Effector memory CD4-positive, alpha-beta T cell (primary cell): ENCODE measurements around the gene CDK5RAP2.
"Not testable (repeated sequence)": the region's sequence is repeated elsewhere in the genome, so short reads cannot be mapped to it uniquely, and the experiment has no call there.

Experiments
- DNase-seq, 3 donors: peaks; one replicate each; pipeline ENCODE4 v3.0.0-alpha.2; 2020
- H3K27ac ChIP-seq: 2 replicates; pipeline ENCODE4 v1.7.0; 2013; ENCODE audit warnings: mild to moderate bottlenecking, low read length, moderate library complexity; ENCODE audit not compliant: insufficient read depth, poor library complexity, severe bottlenecking
- H3K27me3 ChIP-seq: replicated peaks from 2 replicates; pipeline ENCODE4 v1.7.0; 2013; ENCODE audit warnings: mild to moderate bottlenecking, low read length; ENCODE audit not compliant: insufficient read depth, control insufficient read depth, poor library complexity, severe bottlenecking
- H3K36me3 ChIP-seq: 2 replicates; pipeline ENCODE4 v1.7.0; 2013; ENCODE audit warnings: mild to moderate bottlenecking, low read length, moderate library complexity; ENCODE audit not compliant: control insufficient read depth, insufficient read depth
- H3K4me1 ChIP-seq: 2 replicates; pipeline ENCODE4 v1.7.0; 2013; ENCODE audit warnings: low read length, mild to moderate bottlenecking; ENCODE audit not compliant: control insufficient read depth, insufficient read depth, poor library complexity, severe bottlenecking
- H3K4me3 ChIP-seq: 2 replicates; pipeline ENCODE4 v1.7.0; 2013; ENCODE audit warnings: low read length, low read depth, mild to moderate bottlenecking; ENCODE audit not compliant: insufficient read depth, poor library complexity, severe bottlenecking
- H3K9me3 ChIP-seq: 2 replicates; pipeline ENCODE4 v1.7.0; 2013; ENCODE audit warnings: mild to moderate bottlenecking, low read length, moderate library complexity; ENCODE audit not compliant: control insufficient read depth
- total RNA-seq, 3 donors: gene quantifications; one replicate each; lab custom pipeline; 2026; lab: John Stamatoyannopoulos, UW

Gene CDK5RAP2
- total RNA-seq = 93.5 to 133 (median 131) reads per million in 3 donors

GRCh38 chr9:120580051-120580896 is at the start of gene CDK5RAP2:
TSS of gene CDK5RAP2 (minus strand) at chr9:120580167. CDS start at chr9:120579978, 189 bp downstream.
- Histone ChIP-seq H3K27me3 (no peaks in the 10 kb centered on the region), H3K36me3 (no peaks in the 10 kb centered on the region), H3K4me3 (peak within 1 kb of the TSS; percentile 93), H3K9me3 (no peaks in the 10 kb centered on the region), H3K4me1 (peaks cover 19% of the 10 kb centered on the region), H3K27ac (peak within 1 kb of the TSS; percentile 76)
- DNase-seq = peak; percentile 83 to 91 (median 90)

GRCh38 chr9:120628925-120629497 is 49.0 kb upstream of the CDK5RAP2 start:
- DNase-seq, H3K27ac ChIP-seq: not testable (repeated sequence)

GRCh38 chr9:120628207-120628924 is 48.4 kb upstream of the CDK5RAP2 start:
- Histone ChIP-seq H3K4me3 (no peak overlapping the region), H3K27ac (no peak overlapping the region), H3K9me3 (no peaks in the 10 kb centered on the region), H3K4me1 (no peaks in the 10 kb centered on the region), H3K27me3 (no peaks in the 10 kb centered on the region), H3K36me3 (no peaks in the 10 kb centered on the region)
- no peak for DNase-seq

More at GRCh38 chr9:120628925-120629497, 49.0 kb upstream of the CDK5RAP2 start:
- not testable (repeated sequence) for H3K4me3 ChIP-seq, H3K9me3 ChIP-seq, H3K4me1 ChIP-seq, H3K27me3 ChIP-seq, H3K36me3 ChIP-seq

GRCh38 chr9:120627073-120627472 is 47.1 kb upstream of the CDK5RAP2 start:
- Histone ChIP-seq H3K9me3 (no peaks in the 10 kb centered on the region), H3K4me1 (no peaks in the 10 kb centered on the region), H3K27ac (no peak overlapping the region), H3K27me3 (no peaks in the 10 kb centered on the region), H3K36me3 (no peaks in the 10 kb centered on the region), H3K4me3 (no peak overlapping the region)
- DNase-seq = no peak

- Histone ChIP-seq H3K9me3 (no peaks in the 10 kb centered on the region), H3K36me3 (no peaks in the 10 kb centered on the region), H3K27me3 (no peaks in the 10 kb centered on the region), H3K27ac (no peak overlapping the region), H3K4me3 (no peak overlapping the region), H3K4me1 (no peaks in the 10 kb centered on the region)
- DNase-seq = no peak
Observed at GRCh38 chr9:120626512-120626911, 46.5 kb upstream of the CDK5RAP2 start.

- H3K9me3 ChIP-seq = no peaks in the 10 kb centered on the region
- no peak for DNase-seq
- H3K4me1 ChIP-seq = no peaks in the 10 kb centered on the region
- no peaks in the 10 kb centered on the region for H3K27me3 ChIP-seq
- H3K4me3 ChIP-seq = no peak overlapping the region
- no peaks in the 10 kb centered on the region for H3K36me3 ChIP-seq
- no peak overlapping the region for H3K27ac ChIP-seq
Observed at GRCh38 chr9:120625222-120625621, 45.3 kb upstream of the CDK5RAP2 start.

- Histone ChIP-seq H3K4me3 (no peak overlapping the region), H3K36me3 (no peaks in the 10 kb centered on the region), H3K27ac (no peak overlapping the region), H3K27me3 (no peaks in the 10 kb centered on the region), H3K9me3 (no peaks in the 10 kb centered on the region), H3K4me1 (no peaks in the 10 kb centered on the region)
- DNase-seq = no peak
Observed at GRCh38 chr9:120622790-120623189, 42.8 kb upstream of the CDK5RAP2 start.

- H3K4me3 ChIP-seq = no peak overlapping the region
- DNase-seq = no peak
- no peaks in the 10 kb centered on the region for H3K36me3 ChIP-seq
- H3K27ac ChIP-seq = no peak overlapping the region
- no peaks in the 10 kb centered on the region for H3K4me1 ChIP-seq
- H3K27me3 ChIP-seq = no peaks in the 10 kb centered on the region
- no peaks in the 10 kb centered on the region for H3K9me3 ChIP-seq
Observed at GRCh38 chr9:120621941-120622340, 42.0 kb upstream of the CDK5RAP2 start.

- peak in 1 of 3 donors; percentile 36 for DNase-seq
- Histone ChIP-seq H3K4me1 (no peaks in the 10 kb centered on the region), H3K27me3 (no peaks in the 10 kb centered on the region), H3K36me3 (no peaks in the 10 kb centered on the region), H3K9me3 (no peaks in the 10 kb centered on the region), H3K4me3 (no peak overlapping the region), H3K27ac (no peak overlapping the region)
Observed at GRCh38 chr9:120619751-120620655, 40.0 kb upstream of the CDK5RAP2 start.
